IPS-15b (cell line): ENCODE data around the gene FN3K.

Experiments
- H3K27me3 ChIP-seq: one replicate; pipeline ENCODE4 v1.6.1; 2013; ENCODE audit warnings: low read length; ENCODE audit not compliant: control insufficient read depth, insufficient read depth
- H3K36me3 ChIP-seq: one replicate; pipeline ENCODE4 v1.6.1; 2013; ENCODE audit warnings: low read length; ENCODE audit not compliant: control insufficient read depth, insufficient read depth
- H3K4me1 ChIP-seq: one replicate; pipeline ENCODE4 v1.6.1; 2013; ENCODE audit warnings: mild to moderate bottlenecking, low read length; ENCODE audit not compliant: control insufficient read depth, insufficient read depth
- H3K4me3 ChIP-seq: one replicate; pipeline ENCODE4 v1.5.1; 2013; ENCODE audit warnings: low read depth, low read length
- H3K9ac ChIP-seq: one replicate; pipeline ENCODE4 v1.6.1; 2013; ENCODE audit warnings: low read depth, mild to moderate bottlenecking, low read length
- H3K9me3 ChIP-seq: one replicate; pipeline ENCODE4 v1.6.1; 2013; ENCODE audit warnings: mild to moderate bottlenecking, low read length; ENCODE audit not compliant: control insufficient read depth, insufficient read depth

FN3K gene

DNA sequence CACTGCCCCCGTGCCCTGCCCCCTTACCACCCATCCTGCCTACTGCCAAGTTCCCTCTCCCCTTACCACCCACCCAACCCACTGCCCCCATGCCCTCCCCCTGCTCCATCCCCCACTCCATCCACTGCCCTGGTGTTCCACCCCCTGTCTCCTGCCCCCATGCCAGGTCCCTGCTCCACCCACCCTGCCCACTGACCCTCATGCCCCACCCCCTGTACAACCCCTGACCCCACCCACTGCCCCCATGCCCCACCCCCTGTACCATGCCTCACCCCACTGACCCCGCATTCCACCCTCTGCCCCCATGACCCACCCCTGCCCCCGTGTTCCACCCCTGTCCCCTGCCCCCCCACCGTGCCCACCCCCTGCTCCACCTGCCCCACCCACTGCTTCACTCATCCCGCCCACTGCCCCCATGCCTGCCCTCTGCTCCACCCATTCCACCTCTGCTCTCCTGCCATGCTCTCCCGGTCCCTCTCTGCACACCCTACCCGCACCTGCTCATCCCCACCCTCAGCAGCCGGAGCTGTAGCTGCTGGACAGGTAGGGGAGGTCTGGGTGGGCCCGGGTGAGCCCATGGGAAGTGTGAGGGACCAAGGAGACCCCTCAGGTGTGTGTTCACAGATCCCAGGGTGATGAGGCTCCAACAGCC, 26.3 kb upstream of the FN3K start:
- Histone ChIP-seq H3K9ac (no peak overlapping the region), H3K4me1 (no peaks in the 10 kb centered on the region), H3K4me3 (no peak overlapping the region), H3K27me3 (no peaks in the 10 kb centered on the region), H3K36me3 (no peaks in the 10 kb centered on the region), H3K9me3 (no peaks in the 10 kb centered on the region)

GRCh38 chr17:82709676-82710498, 25.5 kb upstream of the FN3K start:
- Histone ChIP-seq H3K36me3 (no peaks in the 10 kb centered on the region), H3K27me3 (no peaks in the 10 kb centered on the region), H3K9me3 (no peaks in the 10 kb centered on the region), H3K9ac (no peak overlapping the region), H3K4me1 (no peaks in the 10 kb centered on the region), H3K4me3 (no peak overlapping the region)

GRCh38 chr17:82710499-82711232, 24.7 kb upstream of the FN3K start:
- Histone ChIP-seq H3K9ac (peak overlapping the region; percentile 12), H3K36me3 (no peaks in the 10 kb centered on the region), H3K4me1 (peaks cover under 1% of the 10 kb centered on the region), H3K27me3 (no peaks in the 10 kb centered on the region), H3K9me3 (no peaks in the 10 kb centered on the region), H3K4me3 (no peak overlapping the region)

GRCh38 chr17:82713071-82713723, 22.2 kb upstream of the FN3K start:
- H3K27me3 ChIP-seq = no peaks in the 10 kb centered on the region
- H3K36me3 ChIP-seq = no peaks in the 10 kb centered on the region
- peaks cover 2% of the 10 kb centered on the region for H3K4me1 ChIP-seq
- no peaks in the 10 kb centered on the region for H3K9me3 ChIP-seq
- no peak overlapping the region for H3K9ac ChIP-seq
- H3K4me3 ChIP-seq = no peak overlapping the region

DNA sequence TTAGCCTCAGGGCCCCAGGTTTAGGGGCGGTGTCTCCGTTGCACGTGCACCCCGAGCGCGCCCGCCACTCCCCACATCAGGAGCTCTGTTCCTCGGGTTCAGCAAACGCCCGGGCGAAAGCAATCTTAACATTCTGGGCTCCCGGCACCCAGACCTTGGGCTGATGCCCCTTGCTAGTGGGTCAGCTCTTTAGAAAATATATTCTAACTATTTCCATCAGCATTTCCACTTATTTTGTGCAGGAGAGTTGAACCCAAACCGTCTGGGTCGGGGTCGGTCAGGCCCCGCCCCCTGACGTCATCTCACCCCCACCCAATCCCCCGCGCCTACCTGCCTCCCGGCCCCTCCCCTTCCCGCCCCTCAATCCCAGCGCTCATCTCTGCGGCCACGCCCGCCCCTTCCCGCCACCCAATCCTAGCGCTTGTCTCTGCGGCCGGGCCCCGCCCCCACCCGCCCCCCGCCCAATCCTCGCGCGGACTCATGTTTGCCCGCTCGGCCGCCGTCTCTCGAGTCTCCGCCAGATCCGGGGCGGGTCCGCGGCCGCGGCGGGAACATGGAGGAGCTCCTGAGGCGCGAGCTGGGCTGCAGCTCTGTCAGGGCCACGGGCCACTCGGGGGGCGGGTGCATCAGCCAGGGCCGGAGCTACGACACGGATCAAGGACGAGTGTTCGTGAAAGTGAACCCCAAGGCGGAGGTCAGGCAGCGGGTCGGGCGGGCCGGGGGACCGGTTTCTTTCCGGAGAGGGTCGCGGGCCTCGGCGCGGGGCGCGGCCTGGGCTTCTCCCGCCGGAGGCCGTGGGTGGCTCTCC, 19.0 kb upstream of the FN3K start, which contains the start of gene FN3KRP:
Gene FN3KRP (plus strand): TSS at position 504 of the 808 bp plus-strand sequence. CDS start 50 bp downstream, at position 554.
- H3K36me3 ChIP-seq = no peaks in the 10 kb centered on the region
- H3K27me3 ChIP-seq = no peaks in the 10 kb centered on the region
- H3K9ac ChIP-seq = peak within 1 kb of the TSS; percentile 49
- peak within 1 kb of the TSS; percentile 82 for H3K4me3 ChIP-seq
- no peaks in the 10 kb centered on the region for H3K9me3 ChIP-seq
- H3K4me1 ChIP-seq = peaks cover 2% of the 10 kb centered on the region

DNA sequence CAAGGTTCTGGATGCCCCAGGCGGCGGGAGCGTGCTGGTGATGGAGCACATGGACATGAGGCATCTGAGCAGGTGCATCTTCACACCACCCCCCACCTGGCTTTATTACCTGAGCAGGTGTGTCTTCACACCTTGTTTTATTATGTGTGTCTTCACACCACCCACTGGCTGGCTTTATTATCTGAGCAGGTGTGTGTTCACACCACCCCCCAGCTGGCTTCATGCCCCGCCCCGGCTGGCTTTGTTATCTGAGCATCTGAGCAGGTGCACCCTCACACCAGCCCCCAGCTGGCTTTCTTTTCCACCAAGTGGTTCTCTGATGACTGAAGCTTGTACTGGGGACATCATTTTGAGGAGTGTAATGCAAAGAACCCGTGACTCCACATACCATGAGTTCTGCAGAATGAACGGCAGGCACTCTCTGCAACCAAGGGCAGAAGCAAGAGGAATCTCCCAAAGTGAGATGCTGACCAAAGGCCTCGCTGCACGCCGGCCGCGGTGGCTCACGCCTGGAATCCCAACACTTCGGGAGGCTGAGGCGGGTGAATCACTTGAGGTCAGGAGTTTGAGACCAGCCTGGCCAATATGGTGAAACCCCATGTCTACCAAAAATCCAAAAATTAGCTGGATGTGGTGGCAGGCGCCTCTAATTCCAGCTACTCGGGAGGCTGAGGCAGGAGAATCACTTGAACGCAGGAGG, 16.3 kb upstream of the FN3K start:
- peaks cover 5% of the 10 kb centered on the region for H3K36me3 ChIP-seq

GRCh38 chr17:82720204-82720603, 15.2 kb upstream of the FN3K start:
- Histone ChIP-seq H3K27me3 (no peaks in the 10 kb centered on the region), H3K9me3 (no peaks in the 10 kb centered on the region), H3K4me3 (no peak overlapping the region), H3K4me1 (peaks cover 2% of the 10 kb centered on the region), H3K9ac (no peak overlapping the region), H3K36me3 (peaks cover 5% of the 10 kb centered on the region)

More for the DNA sequence above, 16.3 kb upstream of the FN3K start:
- H3K9me3 ChIP-seq = no peaks in the 10 kb centered on the region
- H3K4me1 ChIP-seq = peaks cover 2% of the 10 kb centered on the region
- H3K4me3 ChIP-seq = no peak overlapping the region
- no peaks in the 10 kb centered on the region for H3K27me3 ChIP-seq
- H3K9ac ChIP-seq = no peak overlapping the region

DNA sequence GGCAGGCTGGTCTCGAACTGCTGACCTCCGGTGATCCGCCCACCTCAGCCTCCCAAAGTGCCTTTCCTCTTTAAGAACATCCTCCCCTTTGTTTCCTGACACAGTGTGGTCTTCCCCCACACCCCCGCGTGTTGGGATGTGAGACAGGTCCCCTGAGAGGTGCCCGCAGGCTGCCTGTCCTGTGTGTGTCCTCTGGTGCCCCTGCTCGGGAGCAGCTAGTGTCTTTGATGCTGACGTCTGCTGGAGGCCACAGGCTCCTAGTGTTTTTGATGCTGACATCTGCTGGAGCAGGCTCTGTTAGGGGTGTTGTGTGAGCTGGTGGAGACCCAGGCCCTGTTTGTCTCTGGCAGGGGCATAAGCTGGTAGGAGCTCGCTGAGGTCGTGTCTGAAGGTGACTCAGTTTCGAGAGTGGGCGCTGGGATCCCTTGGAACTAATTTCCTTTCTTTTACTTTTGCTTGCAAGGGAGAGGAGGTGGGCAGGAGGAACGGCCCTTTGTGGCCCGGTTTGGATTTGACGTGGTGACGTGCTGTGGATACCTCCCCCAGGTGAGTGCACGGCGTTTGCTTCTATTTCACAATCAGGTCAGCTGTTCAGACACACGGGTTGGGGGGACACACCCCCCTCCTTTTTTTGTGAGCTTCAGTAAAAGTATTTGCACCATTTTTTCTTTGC, 12.9 kb upstream of the FN3K start:
- H3K36me3 ChIP-seq = peaks cover 7% of the 10 kb centered on the region
- H3K4me1 ChIP-seq = no peaks in the 10 kb centered on the region
- H3K9me3 ChIP-seq = no peaks in the 10 kb centered on the region
- no peak overlapping the region for H3K9ac ChIP-seq
- no peak overlapping the region for H3K4me3 ChIP-seq
- H3K27me3 ChIP-seq = no peaks in the 10 kb centered on the region

- no peak overlapping the region for H3K4me3 ChIP-seq
- H3K27me3 ChIP-seq = no peaks in the 10 kb centered on the region
- H3K9ac ChIP-seq = no peak overlapping the region
- H3K36me3 ChIP-seq = peaks cover 7% of the 10 kb centered on the region
- no peaks in the 10 kb centered on the region for H3K9me3 ChIP-seq
- H3K4me1 ChIP-seq = no peaks in the 10 kb centered on the region
These were observed 12.1 kb upstream of the FN3K start for GRCh38 chr17:82723169-82723807.

DNA sequence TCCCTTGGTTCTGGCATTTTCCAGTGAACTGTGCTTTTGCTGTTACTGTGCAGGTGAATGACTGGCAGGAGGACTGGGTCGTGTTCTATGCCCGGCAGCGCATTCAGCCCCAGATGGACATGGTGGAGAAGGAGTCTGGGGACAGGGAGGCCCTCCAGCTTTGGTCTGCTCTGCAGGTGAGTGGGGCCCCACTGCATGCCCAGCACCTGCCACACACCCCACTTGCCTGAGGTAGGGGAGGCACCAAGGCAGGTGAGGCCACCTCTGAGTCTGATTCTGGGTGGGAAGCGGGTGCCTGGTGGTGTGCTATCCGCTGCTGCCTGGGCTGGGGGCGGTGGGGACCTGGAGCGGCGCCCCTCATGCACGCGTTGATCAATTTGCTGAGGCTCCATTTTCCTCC, 9.0 kb upstream of the FN3K start:
- H3K9me3 ChIP-seq = no peaks in the 10 kb centered on the region
- H3K4me3 ChIP-seq = no peak overlapping the region
- H3K27me3 ChIP-seq = no peaks in the 10 kb centered on the region
- no peaks in the 10 kb centered on the region for H3K4me1 ChIP-seq
- peaks cover 7% of the 10 kb centered on the region for H3K36me3 ChIP-seq
- H3K9ac ChIP-seq = no peak overlapping the region
